ENCODE measurements around the gene MTUS2.

GRCh38 chr13:28935104-28935503, 115.0 kb downstream of the MTUS2 start:
- TF ChIP-seq CHD2 (IDR thresholded peaks at IDR 0.05; ENCODE audit: low read depth, low read length) (no peak), SRF (CRISPR knock-in tag; IDR thresholded peaks at IDR 0.05) (no peak), DNMT1 (IDR thresholded peaks at IDR 0.05) (no peak), JUN (IDR thresholded peaks at IDR 0.05; ENCODE audit: borderline replicate concordance, low read depth, low read length) (no peak), JUN (CRISPR knock-in tag; IDR thresholded peaks at IDR 0.05; ENCODE audit: borderline replicate concordance) (no peak), ZBTB17 (CRISPR knock-in tag; IDR thresholded peaks at IDR 0.05) (no peak)
- TF ChIP-seq, protein P1, sequence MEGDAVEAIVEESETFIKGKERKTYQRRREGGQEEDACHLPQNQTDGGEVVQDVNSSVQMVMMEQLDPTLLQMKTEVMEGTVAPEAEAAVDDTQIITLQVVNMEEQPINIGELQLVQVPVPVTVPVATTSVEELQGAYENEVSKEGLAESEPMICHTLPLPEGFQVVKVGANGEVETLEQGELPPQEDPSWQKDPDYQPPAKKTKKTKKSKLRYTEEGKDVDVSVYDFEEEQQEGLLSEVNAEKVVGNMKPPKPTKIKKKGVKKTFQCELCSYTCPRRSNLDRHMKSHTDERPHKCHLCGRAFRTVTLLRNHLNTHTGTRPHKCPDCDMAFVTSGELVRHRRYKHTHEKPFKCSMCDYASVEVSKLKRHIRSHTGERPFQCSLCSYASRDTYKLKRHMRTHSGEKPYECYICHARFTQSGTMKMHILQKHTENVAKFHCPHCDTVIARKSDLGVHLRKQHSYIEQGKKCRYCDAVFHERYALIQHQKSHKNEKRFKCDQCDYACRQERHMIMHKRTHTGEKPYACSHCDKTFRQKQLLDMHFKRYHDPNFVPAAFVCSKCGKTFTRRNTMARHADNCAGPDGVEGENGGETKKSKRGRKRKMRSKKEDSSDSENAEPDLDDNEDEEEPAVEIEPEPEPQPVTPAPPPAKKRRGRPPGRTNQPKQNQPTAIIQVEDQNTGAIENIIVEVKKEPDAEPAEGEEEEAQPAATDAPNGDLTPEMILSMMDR (IDR thresholded peaks at IDR 0.05 in 2 of 3, conservative IDR thresholded peaks at IDR 0.05 in 1 of 3; ENCODE audit: insufficient read depth in 2 of 3, low read depth in 1 of 3, low read length in 3 of 3): no peak

Measured in K562 (cell line).